Ishikawa (cell line): Measurements from ENCODE around the gene ATF7IP2.

Experiments
- CEBPB ChIP-seq: IDR thresholded peaks from 2 replicates; pipeline ENCODE4 v1.6.1; 2012
- CREB1 ChIP-seq: IDR thresholded peaks from 2 replicates; pipeline ENCODE4 v1.6.1; 2012; ENCODE audit warnings: low read depth
- EGR1 ChIP-seq: IDR thresholded peaks from 2 replicates; pipeline ENCODE4 v1.6.1; 2012
- EP300 ChIP-seq: IDR thresholded peaks from 2 replicates; pipeline ENCODE4 v1.6.1; 2012; ENCODE audit warnings: borderline replicate concordance
- FOXM1 ChIP-seq: IDR thresholded peaks from 2 replicates; pipeline ENCODE4 v1.6.1; 2012; ENCODE audit warnings: low read depth, borderline replicate concordance
- NFIC ChIP-seq: IDR thresholded peaks from 2 replicates; pipeline ENCODE4 v1.6.1; 2012
- RAD21 ChIP-seq: IDR thresholded peaks from 2 replicates; pipeline ENCODE4 v1.6.1; 2012; ENCODE audit warnings: low read depth
- REST ChIP-seq: IDR thresholded peaks from 2 replicates; pipeline ENCODE4 v1.6.1; 2012; ENCODE audit warnings: low read depth, mild to moderate bottlenecking
- TAF1 ChIP-seq: IDR thresholded peaks from 2 replicates; pipeline ENCODE4 v1.6.1; 2012; ENCODE audit warnings: low read depth, mild to moderate bottlenecking
- TCF12 ChIP-seq: IDR thresholded peaks from 2 replicates; pipeline ENCODE4 v1.6.1; 2012; ENCODE audit warnings: low read depth
- TEAD4 ChIP-seq: IDR thresholded peaks from 2 replicates; pipeline ENCODE4 v1.6.1; 2012
- USF1 ChIP-seq: IDR thresholded peaks from 2 replicates; pipeline ENCODE4 v1.6.1; 2012
- YY1 ChIP-seq: IDR thresholded peaks from 2 replicates; pipeline ENCODE4 v1.6.1; 2012; ENCODE audit warnings: low read depth
- ZBTB7A ChIP-seq: IDR thresholded peaks from 2 replicates; pipeline ENCODE4 v1.6.1; 2012; ENCODE audit warnings: low read depth
- TF ChIP-seq, protein P1 (sequence below): IDR thresholded peaks from 2 replicates; pipeline ENCODE4 v1.6.1; 2012

ATF7IP2 gene

GRCh38 chr16:10428433-10429168, 42.7 kb downstream of the ATF7IP2 start:
- TF ChIP-seq EP300 = peak; percentile 72
- no peak for TF ChIP-seq ZBTB7A
- peak; percentile 86 for TF ChIP-seq TCF12
- TF ChIP-seq, protein P1, sequence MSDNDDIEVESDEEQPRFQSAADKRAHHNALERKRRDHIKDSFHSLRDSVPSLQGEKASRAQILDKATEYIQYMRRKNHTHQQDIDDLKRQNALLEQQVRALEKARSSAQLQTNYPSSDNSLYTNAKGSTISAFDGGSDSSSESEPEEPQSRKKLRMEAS = 0 out of 2 replicates have a peak, but pooled peaks have one; percentile 15
- peak; percentile 55 for TF ChIP-seq FOXM1
- TF ChIP-seq YY1 = no peak
- no peak for TF ChIP-seq TAF1
- TF ChIP-seq EGR1 = no peak
- TF ChIP-seq TEAD4 = peak; percentile 88
- TF ChIP-seq CREB1 = no peak
- no peak for TF ChIP-seq USF1
- TF ChIP-seq RAD21 = no peak
- TF ChIP-seq CEBPB = peak; percentile 87
- no peak for TF ChIP-seq REST
- TF ChIP-seq NFIC = peak; percentile 64

DNA sequence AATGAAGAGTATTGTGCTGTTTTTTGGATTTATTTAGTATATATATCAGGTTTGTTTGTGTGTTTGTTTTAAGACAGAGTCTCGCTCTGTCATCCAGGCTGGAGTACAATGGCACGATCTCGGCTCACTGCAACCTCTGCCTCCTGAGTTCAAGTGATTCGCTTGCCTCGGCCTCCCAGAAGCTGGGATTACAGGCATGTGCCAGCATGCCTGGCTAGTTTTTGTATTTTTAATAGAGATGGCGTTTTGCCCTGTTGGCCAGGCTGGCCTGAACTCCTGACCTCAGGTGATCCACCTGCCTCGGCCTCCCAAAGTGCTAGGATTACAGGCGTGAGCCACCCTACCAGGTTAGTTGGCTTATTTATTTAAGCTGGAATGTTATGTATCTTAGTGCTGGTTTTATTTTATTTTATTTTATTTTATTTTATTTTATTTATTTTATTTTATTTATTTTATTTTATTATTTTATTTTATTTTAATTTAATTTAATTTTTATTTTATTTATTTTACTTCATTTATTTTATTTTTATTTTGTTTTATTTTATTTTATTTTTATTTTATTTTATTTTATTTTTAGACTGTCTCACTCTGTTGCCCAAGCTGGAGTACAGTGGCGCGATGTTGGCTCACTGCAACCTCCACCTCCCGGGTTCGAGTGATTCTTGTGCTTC, 43.6 kb downstream of the ATF7IP2 start:
- TF ChIP-seq TCF12 (peak; percentile 65; the same call in 1 of the 2 replicates), EP300 (peak; percentile 63), NFIC (peak; percentile 50), TEAD4 (peak; percentile 66), RAD21 (peak; percentile 17; the same call in 1 of the 2 replicates), USF1 (peak; percentile 34; the same call in 1 of the 2 replicates)
- TF ChIP-seq, protein P1 = peak; percentile 60

DNA sequence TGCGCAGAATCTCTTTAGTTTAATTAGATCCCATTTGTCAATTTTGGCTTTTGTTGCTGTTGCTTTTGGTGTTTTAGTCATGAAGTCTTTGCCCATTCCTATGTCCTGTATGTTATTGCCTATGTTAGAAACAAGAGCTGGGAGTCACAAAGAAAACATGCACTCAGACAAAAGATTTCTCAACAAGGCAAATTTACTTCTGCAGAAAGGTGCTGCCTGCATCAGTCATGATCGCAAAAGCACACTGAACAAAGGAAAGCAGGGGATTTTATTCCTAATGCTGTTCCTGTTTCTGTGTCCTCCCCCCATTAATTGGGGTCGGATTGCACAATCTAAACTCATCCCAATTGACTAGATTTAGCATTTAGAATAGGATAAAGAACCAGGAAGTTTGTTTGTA, 55.9 kb downstream of the ATF7IP2 start:
- TF ChIP-seq TAF1 (no peak), EGR1 (no peak), FOXM1 (no peak), CREB1 (no peak), USF1 (no peak), REST (no peak), TEAD4 (no peak), NFIC (no peak)

DNA sequence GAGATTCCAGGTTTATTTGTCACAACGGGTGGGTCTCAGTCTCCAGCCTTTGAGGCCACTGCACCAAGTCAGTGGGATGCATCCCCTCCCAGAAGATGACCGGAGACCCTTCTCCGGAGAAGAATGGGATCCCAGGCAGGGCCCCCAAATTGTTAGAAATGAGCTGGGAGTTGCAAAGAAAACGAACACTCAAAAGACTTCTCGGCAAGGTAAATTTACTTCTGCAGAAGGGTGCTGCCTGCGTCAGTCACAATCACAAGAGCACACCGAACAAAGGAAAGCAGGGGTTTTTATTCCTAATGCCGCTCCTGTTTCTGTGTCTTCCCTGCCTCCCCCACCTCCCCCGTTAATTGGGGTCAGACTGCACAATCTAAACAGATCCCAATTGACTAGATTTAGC, 61.4 kb downstream of the ATF7IP2 start:
- TF ChIP-seq TAF1 (no peak), YY1 (no peak), TCF12 (no peak), CREB1 (no peak), USF1 (no peak)
- TF ChIP-seq, protein P1 = no peak

- TF ChIP-seq, protein P1 = no peak
- no peak for TF ChIP-seq TAF1
- no peak for TF ChIP-seq TCF12
Measured at GRCh38 chr16:10453159-10453510, 67.3 kb downstream of the ATF7IP2 start.
